Right lobe of liver (tissue), 4 donors: ENCODE data around the gene SLC5A9.

Experiments used
- CTCF ChIP-seq, 4 donors: fragments of 200-600 bp in 3 of 4; fragments of 450-650 bp in 1 of 4; IDR thresholded peaks; one replicate each; pipeline versions ENCODE4 v1.5.1 to v1.8.0; 2016 to 2022; ENCODE audit warnings: antibody characterized with exemption in 4 of 4, mild to moderate bottlenecking in 2 of 4
- POLR2A ChIP-seq: fragments of 450-650 bp; IDR thresholded peaks from one replicate; pipeline ENCODE4 v1.6.1; 2017; ENCODE audit warnings: antibody characterized with exemption, mild to moderate bottlenecking
- donor health status: DM: no; HTN: no; CAD: no.
- donor health status: DM: no; HTN: no; CAD: no.
- donor health status: DM: no; HTN: yes; CAD: no.

GRCh38 chr1:48187969-48188563 is 34.5 kb upstream of the SLC5A9 start:
- TF ChIP-seq CTCF (IDR thresholded peaks at IDR 0.05) (no peak), POLR2A (no peak)
